Psoas muscle (tissue), 8 donors: ENCODE results near the gene RMC1. TPM values are rescaled to one million over a fixed set of nuclear protein-coding genes. Genes with fewer than 3 reads are reported as not detected.

Experiments
- ATAC-seq, 4 donors: fragments of 200-7000 bp; cut with Tn5 transposase; one replicate each; pipeline ENCODE4 v1.9.1; 2020; ENCODE audit warnings: moderate library complexity in 3 of 4, mild to moderate bottlenecking in 2 of 4
- DNase-seq, 2 donors: peaks; one replicate each; pipeline ENCODE4 v3.0.0-alpha.2; 2020
- H3K27ac ChIP-seq: fragments of 200-600 bp; one replicate; pipeline ENCODE4 v1.8.0; 2022
- H3K27me3 ChIP-seq, 3 donors: fragments of 200-600 bp in 1 of 3; one replicate each; pipeline versions ENCODE4 v1.6.1 to v1.8.0; 2013 to 2022; ENCODE audit warnings: low read length in 2 of 3, mild to moderate bottlenecking in 2 of 3, moderate library complexity in 1 of 3; ENCODE audit not compliant: insufficient read depth in 3 of 3
- H3K36me3 ChIP-seq, 2 donors: fragments of 200-600 bp in 1 of 2; one replicate each; pipeline versions ENCODE4 v1.6.1 to v1.8.0; 2013 to 2022; ENCODE audit warnings: low read depth in 1 of 2, mild to moderate bottlenecking in 1 of 2, moderate library complexity in 1 of 2; ENCODE audit not compliant: insufficient read depth in 1 of 2
- H3K4me1 ChIP-seq: fragments of 200-600 bp; one replicate; pipeline ENCODE4 v1.8.0; 2022
- H3K4me3 ChIP-seq: fragments of 200-600 bp; one replicate; pipeline ENCODE4 v1.8.0; 2022; ENCODE audit warnings: mild to moderate bottlenecking
- H3K9me3 ChIP-seq: fragments of 200-600 bp; one replicate; pipeline ENCODE4 v1.8.0; 2022
- CTCF ChIP-seq: fragments of 200-600 bp; IDR thresholded peaks from one replicate; pipeline ENCODE4 v1.8.0; 2022; ENCODE audit warnings: antibody characterized with exemption
- WGBS, 3 donors: extraction: QIAGEN DNeasy Blood & Tissue Kit; methylation state at CpG; one replicate each; pipeline versions ENCODE4 v1.1.6 to v1.1.7; 2013; 5-methylcytosine and 5-hydroxymethylcytosine counted together
- intact Hi-C, 2 donors: fragments of 100-400 bp; cut with DNase I; formaldehyde crosslinking; loops; one replicate each; pipeline versions ENCODE4 v1.11.0 to v1.14.2; 2022
- polyA plus RNA-seq, 3 donors: library from polyadenylated mRNA; stranded (reverse); fragments of 200-250 nt; gene quantifications; one replicate each; pipeline ENCODE4 v1.2.3, GENCODE V29; 2013
- total RNA-seq, 4 donors: library from RNA; stranded (reverse); fragmentation: NEBNext Ultra II Directional in 2 of 4; extraction: Animal tissue kit (Norgen Biotek cat#: 25700) in 2 of 4; gene quantifications; one replicate each; pipeline versions ENCODE4 v1.2.1 to v1.2.4, GENCODE V29; 2021 to 2023
- donor health status: healthy with polysubstance abuse.
- donor health status: DM: no; HTN: no; CAD: no; lungs with moderate emphysema.
- donor health status: Bipolar disorder and iron deficiency.
- donor health status: healthy.
- donor health status: DM: yes; HTN: yes; CAD: no.
- donor health status: DM: no; HTN: no; CAD: no.
- donor health status: DM: no; HTN: no; CAD: no.
- donor health status: DM: yes; HTN: yes; CAD: no.

The RMC1 gene
- total and polyA plus RNA-seq, 7 donors = 13.8 to 33.9 (median 19.3) TPM

DNA sequence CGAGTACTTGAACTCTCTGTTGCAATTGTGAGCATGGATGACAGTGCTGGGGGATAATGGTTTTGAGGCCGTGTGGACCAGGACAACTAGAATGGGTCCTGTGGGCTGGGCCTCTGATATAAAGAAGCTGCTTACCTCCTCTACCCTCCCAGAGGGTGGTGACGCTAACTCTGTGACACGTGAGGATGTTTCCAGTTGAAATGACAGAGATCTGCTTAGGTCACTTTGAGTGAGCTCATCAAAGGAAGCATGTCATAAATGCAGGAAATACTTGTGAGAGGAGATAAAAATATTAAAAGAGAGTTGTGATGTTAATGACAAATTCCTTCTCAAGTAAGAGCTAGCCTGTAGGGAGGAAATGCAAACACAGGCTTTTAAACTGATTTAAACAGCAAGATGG lies 16.4 kb downstream of the RMC1 start:
- ATAC-seq (no peak), DNase-seq (no peak)
- no peak for TF ChIP-seq CTCF
- H3K9me3 ChIP-seq = no peaks in the 10 kb centered on the region
- no peak overlapping the region for H3K27ac ChIP-seq
- no peaks in the 10 kb centered on the region for H3K4me1 ChIP-seq
- no peaks in the 10 kb centered on the region for H3K27me3 ChIP-seq
- H3K4me3 ChIP-seq = no peak overlapping the region
- intact Hi-C loops = loop anchor here (5.0 to 10.0 kb wide), 3 partner anchors 68 to 295 kb away; partner anchors contain the start of gene NPC1 (in 1 of the 2)
- 79 to 80% (median 79%) methylated on average over 4 of the region's 4 CpGs for WGBS, 3 donors
- peaks cover 5 to 86% of the 10 kb centered on the region in 2 donors for H3K36me3 ChIP-seq

- no peaks in the 10 kb centered on the region for H3K9me3 ChIP-seq
- intact Hi-C loops = no loop called here
- H3K27me3 ChIP-seq = no peaks in the 10 kb centered on the region
- 77 to 79% (median 78%) methylated on average over 7 of the region's 7 CpGs for WGBS, 3 donors
- DNase-seq (no peak), ATAC-seq (no peak)
- no peak overlapping the region for H3K27ac ChIP-seq
- H3K4me1 ChIP-seq = no peaks in the 10 kb centered on the region
- peaks cover 3 to 98% of the 10 kb centered on the region in 2 donors for H3K36me3 ChIP-seq
- H3K4me3 ChIP-seq = no peak overlapping the region
- TF ChIP-seq CTCF = no peak
Observed at GRCh38 chr18:23521271-23521670, 18.0 kb downstream of the RMC1 start.

- Histone ChIP-seq H3K4me3 (no peak overlapping the region), H3K4me1 (no peaks in the 10 kb centered on the region), H3K27me3 (no peaks in the 10 kb centered on the region), H3K36me3 (peaks cover 7 to 98% of the 10 kb centered on the region in 2 donors), H3K9me3 (no peaks in the 10 kb centered on the region), H3K27ac (no peak overlapping the region)
- ATAC-seq (no peak), DNase-seq (no peak)
- TF ChIP-seq CTCF = no peak
- WGBS, 3 donors = 74 to 85% (median 80%) methylated on average over 7 of the region's 7 CpGs
- intact Hi-C loops = no loop called here
Observed at GRCh38 chr18:23521907-23522306, 18.6 kb downstream of the RMC1 start.

GRCh38 chr18:23523429-23524212 lies 20.3 kb downstream of the RMC1 start:
- ATAC-seq (no peak), DNase-seq (no peak)
- 87 to 91% (median 90%) methylated on average over 12 of the region's 12 CpGs for WGBS, 3 donors
- intact Hi-C loops = no loop called here
- H3K4me3 ChIP-seq = no peak overlapping the region
- no peak for TF ChIP-seq CTCF
- H3K27ac ChIP-seq = no peak overlapping the region
- peaks cover 8 to 98% of the 10 kb centered on the region in 2 donors for H3K36me3 ChIP-seq
- H3K9me3 ChIP-seq = no peaks in the 10 kb centered on the region
- H3K27me3 ChIP-seq = no peaks in the 10 kb centered on the region
- no peaks in the 10 kb centered on the region for H3K4me1 ChIP-seq
